HG03175 (cell line): Measurements from ENCODE around the gene RELT.

Source experiments
- ATAC-seq: cut with Tn5 transposase; IDR thresholded peaks from one replicate; pipeline ENCODE4 v1.9.1; 2021; ENCODE audit warnings: mild to moderate bottlenecking, moderate library complexity; ENCODE audit not compliant: unreplicated experiment

The RELT gene

GRCh38 chr11:73376160-73376802, at the start of gene RELT:
TSS of gene RELT (plus strand) at chr11:73376399. CDS start at chr11:73389137, 12,738 bp downstream.
- peak; percentile 78 for ATAC-seq

DNA sequence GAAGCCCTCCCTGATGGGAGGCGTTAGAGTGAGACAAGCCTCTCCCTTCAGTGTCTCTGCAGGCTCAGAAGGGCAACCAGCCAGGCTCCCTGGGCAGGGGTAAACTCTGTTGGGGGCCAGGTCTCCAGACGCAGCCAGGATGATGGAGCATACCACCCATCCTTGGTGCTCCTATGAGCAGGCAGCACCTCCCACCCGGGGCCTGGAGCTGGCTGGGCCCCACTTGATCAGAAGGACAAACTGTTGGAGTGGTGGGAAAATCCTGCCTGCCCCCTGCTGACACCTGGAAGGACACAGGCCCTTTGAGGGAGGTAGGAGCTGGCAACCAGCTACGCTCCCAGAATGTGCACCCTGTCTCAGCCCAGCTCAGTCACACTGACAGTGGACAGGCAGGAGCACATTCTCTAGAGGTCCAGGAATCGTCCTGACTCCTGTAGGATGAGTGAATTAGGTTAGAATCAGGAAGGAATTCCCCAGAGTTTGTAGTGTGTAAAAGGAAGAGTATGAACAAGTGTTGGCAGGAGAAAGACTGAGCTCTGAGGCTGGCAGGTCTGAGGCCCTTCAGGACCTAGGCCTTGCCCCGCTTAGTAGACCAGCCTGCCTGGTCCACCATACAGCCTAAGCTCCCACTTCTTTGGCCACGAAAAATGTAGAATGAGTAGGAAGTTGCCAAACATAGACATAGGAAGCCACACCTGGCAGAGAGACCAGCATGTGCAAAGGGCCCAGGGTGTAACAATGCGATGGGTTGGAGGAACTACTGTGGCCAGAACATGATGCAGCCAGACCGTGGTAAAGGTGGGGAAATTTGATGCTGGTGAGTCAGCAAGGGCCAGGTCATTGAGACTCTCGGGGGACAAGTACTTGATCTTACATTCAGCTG, 49.0 kb upstream of the RELT start:
- ATAC-seq, result no peak

DNA sequence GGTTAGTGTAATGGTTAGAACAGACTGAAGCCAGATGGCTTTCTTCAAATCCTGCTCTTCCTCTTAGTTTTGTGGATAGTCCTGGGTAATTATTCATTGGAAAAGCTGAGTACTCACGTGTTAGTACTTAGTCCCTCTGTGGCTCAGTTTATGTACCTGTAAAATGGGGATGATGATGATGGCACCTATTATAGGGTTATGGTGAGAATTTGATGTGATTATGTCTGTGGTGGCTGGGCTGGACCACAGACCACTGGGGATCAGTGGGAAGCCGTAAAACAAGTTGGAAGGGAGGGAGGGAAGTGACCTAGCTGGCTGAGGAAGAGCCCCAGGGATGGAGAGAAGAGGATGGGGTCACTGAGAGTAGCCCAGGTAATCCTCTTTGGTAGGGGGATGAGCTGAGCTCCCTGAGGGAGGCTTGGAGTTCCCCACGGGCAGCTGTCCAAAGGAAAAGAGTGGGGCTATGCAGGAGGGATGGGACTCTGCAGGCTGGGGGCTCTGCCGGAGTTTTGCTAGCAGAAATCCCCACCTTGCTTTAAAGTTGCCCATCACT, 48.3 kb upstream of the RELT start:
- no peak for ATAC-seq

- ATAC-seq, result no peak
Observed at GRCh38 chr11:73330569-73331093, 45.6 kb upstream of the RELT start.

- no peak for ATAC-seq
Observed at GRCh38 chr11:73331138-73331916, 44.9 kb upstream of the RELT start.

GRCh38 chr11:73333173-73333572, 43.0 kb upstream of the RELT start:
- no peak for ATAC-seq

DNA sequence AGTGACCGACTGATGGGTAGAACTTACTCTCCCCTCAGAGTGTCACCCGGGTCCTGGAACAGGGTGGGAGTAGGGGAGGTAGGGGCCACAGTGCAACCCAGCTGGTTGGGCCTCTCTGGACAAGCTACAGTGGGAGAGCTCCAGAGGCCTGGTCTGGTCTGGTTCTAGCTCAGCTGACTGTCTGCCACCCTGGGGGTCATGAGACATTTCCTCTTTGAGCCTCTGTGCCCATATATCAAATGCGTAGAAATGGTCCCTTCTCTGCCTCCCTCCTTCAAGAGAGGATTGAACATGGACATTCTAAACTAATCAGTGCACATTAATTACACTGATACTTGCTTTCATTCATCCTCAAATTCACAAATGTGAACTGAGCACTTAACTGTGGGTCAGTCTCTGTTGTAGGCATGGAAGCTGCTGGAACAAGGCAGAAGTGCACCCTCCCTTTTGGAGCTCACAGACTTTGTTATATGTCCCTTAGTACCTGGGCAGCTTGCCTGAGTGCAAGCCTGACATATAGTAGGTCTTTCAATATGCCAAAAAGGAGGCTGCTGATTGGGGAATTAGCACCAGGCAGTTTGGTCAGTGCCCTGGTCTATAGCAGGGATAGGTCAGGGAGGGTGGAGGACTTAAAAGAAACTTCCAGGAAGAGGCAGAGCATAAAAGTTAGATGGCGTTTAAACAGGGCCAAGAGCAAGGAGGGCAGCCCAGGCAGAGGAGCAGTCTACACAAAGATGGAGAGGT, 42.4 kb upstream of the RELT start:
- ATAC-seq, result no peak

- ATAC-seq, result no peak
Observed at GRCh38 chr11:73334384-73335203, 41.6 kb upstream of the RELT start.

DNA sequence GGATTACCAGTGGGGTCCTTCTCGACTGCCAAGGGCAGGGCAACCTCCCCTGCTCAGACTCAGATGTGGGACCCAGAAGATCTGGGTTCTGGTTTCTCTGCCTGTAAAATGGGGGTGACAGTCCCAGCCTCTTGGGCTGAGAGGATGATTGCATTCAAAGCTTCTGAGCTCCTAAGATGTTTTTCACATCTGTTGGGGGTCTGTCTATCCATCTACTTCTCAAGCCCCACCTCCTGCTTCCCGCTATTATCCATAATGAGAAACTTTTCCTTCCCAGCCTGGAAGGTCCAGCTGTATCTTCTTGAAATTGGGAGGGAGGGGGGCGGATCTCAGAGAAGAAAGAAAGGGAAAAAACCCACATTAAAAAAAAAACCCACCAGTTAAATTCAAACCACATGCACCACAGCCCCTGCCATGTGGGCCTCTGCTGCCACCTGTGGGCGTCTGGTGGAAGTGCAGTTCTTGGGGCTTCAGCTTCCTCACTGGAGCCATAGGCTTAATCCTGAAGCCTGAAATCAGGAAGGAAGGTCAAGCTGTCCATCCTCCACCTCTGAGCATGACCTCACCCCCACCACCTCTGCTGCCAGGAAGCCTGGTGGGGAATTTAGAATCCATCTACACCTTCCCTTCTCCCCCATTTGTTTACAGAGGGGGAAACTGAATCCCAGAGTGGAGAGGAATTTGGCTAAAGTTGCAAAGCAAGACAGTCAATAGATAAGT, 40.8 kb upstream of the RELT start:
- no peak for ATAC-seq

GRCh38 chr11:73337846-73338245, 38.4 kb upstream of the RELT start:
- ATAC-seq, result no peak

DNA sequence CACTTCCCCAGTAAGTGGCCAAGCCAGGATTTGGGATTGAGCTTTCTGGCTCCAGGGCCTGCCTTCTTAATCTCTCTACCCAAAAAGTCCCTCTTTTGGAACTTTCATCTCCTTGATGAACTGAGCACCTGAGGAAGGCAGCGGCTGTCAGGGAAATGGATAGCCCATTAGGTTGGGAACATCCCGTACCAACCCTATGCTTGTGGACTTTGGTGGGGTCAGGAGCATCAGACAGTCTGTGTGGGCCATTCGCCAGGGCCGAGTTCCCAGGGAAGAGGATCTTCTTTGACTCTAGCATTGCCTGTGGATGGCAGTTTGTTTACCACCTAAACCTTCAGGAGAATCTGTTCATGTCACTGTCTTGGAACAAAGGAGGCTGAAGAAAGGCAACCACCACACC, 37.9 kb upstream of the RELT start:
- no peak for ATAC-seq

GRCh38 chr11:73340164-73340563, 36.0 kb upstream of the RELT start:
- no peak for ATAC-seq

DNA sequence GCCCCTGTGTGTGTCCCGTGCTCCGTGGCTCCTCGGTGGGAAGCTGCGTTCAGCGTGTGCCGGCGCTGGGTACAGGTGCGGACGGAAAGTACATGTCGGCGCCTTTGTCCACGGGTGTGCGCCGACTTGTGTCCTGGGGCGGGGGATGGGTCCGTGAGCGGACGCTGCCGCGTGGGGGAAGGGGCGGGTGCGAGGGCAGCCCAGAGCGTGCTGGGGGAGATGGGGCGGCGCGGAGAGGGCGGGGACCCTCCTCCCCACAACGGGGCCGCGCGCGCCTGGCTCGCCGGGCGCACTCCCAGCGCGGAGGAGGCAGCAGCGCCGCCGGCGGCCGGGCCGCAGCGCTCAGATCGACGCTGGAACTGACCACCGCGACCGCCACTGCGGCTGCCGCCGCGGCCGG, 33.6 kb upstream of the RELT start:
- ATAC-seq, result no peak

GRCh38 chr11:73343076-73343873, 32.9 kb upstream of the RELT start:
- no peak for ATAC-seq

- no peak for ATAC-seq
Observed at GRCh38 chr11:73344191-73344607, 32.0 kb upstream of the RELT start.

DNA sequence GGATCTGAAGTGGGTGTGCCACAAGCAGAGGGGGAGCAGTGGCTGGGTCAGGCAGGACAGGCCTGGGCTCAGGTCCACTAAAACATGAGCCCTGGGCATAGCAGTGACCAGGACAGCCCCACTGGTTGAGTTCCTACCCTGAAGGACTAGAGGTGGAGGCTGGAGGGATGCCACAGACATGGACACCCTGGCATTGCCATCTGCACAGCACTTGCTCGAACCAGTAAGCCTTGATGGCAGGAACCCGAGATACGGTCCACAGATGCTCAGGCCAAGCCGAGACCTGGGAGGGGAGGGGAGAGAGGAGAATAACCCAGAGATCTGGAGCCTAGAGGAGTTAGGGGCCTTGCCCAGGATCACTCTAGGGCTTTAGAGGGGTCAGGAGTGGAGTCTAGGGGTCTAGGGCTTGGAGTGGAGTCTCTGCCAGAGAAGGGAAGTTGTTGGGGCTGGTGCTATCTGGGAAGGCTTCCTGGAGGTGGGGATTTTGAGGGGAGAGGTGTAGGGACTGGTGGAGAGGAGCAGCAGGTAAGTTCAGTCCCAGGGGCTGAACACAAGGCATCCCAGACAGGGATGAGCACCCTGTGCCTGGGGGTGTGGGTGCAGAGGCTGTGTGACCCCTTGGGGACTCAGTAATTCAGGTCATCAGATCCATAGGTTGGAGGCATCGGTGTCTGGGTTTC, 30.6 kb upstream of the RELT start:
- no peak for ATAC-seq

DNA sequence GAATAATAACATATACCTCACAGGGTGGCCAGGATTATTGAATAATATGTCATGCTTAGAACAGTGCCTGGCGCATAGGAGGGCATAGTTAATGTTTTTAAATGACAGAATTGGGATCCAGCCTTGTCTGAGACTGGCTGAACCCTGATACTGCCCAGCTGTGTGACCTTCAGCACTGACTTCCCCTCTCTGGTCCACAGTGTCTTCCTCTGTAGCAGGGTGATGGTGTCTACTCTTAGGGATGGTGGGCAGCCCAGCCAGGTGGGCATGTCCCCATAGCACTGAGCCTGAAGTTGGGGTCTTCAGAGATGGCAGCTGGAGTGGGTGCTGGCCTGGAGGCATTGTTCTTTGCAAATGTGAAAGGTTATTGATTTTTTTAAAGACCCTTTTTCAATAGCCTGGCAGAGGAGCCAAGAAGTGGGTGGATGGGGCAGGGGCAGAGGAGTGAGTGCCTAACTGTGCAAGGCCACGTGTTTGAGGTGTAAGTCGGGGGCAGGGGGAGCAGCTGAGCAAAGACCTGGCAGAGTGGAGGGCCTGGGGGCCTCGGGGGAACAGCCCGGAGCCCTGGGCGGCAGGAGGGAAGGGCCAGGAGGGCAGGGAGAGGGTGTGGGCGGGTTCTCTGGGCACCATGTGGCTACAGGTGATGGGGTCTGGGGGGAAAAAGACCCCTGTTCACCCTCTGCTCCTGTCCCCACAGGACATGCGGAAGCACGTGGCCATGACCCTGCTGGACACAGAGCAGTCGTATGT, 29.8 kb upstream of the RELT start:
- ATAC-seq, result no peak
